ENCODE data around the gene POMZP3.
"Not testable (repeated sequence)": the region's sequence is repeated elsewhere in the genome, so short reads cannot be mapped to it uniquely, and the experiment has no call there.

Gene POMZP3

DNA sequence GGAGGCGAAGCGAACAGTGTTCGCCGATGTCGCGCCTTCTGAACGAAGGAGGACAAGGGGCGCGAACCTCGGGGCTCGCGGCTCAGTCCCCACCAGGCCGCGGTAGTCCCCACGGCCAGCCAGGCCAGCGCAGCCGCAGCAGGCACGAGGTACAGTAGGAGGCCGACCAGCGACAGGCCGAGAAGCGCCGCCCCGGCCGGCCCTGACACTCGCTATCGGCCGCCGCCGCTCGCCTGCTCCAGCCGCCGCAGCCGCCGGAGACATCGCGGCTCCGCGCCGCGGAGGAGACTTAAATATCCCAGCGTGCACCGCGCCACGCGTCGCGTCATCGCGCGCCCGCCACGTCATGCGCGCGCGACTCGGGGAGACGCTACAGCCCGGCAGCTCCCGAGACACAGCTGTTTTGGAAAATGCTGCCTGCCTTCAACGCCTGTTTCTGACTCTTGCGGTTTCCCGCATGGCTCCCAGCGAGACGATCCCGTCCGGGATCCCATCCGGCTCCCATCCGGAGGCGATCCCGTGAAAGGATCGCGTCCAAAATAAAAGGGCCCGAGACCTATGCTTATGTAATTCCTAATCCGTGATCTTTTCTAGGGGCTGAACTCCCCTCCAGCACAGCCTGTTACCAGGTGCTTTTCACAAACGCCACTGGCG lies at the start of gene POMZP3:
POMZP3 (minus strand) TSS at position 291 of the 654 bp plus-strand sequence. CDS start 1,215 bp downstream, outside the sequence.
- peak; percentile 75 for DNase-seq

DNA sequence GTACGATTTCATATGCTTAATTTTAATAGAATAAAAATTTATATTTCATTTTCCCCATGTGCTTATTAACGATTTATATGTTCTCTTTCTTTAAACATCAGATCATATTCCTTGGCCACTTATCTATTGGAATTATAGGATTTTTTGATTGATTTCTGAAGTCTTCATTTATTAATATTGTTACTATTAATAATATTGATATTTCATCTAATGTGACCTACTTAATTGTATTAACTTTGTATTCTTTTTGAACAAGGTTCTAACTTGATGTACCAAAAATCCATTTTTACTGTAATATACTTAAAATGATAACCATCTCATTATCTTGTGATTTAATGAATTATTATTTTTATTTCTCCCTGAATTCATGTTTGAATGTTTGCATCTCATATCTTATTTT lies 48.7 kb upstream of the POMZP3 start:
- not testable (repeated sequence) for DNase-seq

DNA sequence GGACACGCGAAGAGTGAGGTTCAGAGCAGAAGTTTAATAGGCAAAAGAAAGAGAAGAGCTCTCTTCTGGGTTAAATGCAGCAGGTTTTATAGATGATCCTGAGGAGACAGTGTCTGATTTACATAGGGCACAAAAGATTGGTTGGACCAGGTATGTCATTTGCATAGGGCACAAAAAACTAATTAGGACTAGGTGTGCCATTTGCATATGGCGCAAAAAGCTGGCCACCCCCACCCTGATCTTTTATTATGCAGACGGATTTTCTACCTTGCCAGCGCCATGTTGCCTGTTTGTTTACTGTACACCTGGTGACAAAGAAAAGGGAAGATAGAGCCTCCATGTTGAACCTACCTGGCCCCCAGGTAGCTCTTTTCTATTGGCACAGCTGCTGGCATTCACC lies 46.3 kb upstream of the POMZP3 start:
- DNase-seq = not testable (repeated sequence)

DNA sequence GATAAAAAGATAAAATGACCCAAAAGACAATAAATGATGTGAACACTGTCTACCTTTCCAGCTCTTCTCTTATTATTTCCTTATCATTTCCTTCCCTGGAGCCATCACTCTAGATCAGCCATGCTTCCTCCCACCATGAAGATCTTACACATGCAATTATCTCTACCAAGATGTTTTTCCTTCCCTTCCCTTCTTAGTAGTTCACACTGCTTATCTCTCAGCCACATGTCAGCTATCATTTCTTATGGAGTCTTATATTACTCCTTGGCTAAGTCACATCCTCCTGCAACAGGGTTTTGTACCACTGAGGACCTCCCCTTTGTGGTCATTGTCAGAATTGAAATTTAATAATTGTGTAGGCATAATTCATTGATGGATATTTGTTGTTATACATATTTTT lies 32.1 kb upstream of the POMZP3 start:
- not testable (repeated sequence) for DNase-seq

DNA sequence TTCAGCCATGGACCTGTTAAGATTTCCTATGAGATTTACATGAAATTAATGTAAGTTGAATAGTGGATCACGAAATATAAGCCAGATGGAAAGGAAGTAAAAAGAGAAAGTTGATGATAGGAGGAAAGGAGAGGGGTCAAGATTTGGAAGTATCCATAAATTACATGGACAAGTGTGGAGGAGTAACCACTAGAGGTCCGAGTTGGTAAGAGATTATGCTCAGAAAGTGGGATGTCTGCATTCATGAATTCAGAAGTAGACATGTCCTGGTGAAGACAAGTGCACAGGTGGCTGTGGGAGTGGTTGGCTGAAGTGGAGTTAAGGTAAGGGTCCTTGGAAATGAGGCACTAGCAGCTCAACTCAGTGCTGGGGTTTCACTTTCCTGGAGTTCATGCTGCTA lies 29.3 kb upstream of the POMZP3 start:
- not testable (repeated sequence) for DNase-seq

DNA sequence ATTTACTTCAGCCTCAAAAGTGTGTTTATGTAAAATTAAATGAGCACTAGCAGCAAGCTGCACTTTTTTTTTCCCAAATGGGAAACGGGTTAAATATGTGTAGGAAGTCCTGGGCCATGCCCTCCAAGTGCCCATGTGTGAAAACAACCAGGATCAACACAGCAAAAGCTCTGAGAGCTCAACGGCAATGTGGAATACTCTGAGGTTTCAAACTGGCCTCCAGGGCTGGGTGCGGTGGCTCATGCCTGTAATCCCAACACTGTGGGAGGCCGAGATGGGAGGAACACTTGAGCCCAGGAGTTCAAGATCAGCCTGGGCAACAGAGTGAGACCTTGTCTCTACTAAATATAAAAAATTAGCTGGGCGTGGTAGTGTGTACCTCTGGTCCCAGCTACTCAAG lies 15.5 kb upstream of the POMZP3 start:
- DNase-seq = not testable (repeated sequence)

GRCh38 chr7:76637061-76637691 lies 10.1 kb upstream of the POMZP3 start:
- DNase-seq = peak; percentile 24

DNA sequence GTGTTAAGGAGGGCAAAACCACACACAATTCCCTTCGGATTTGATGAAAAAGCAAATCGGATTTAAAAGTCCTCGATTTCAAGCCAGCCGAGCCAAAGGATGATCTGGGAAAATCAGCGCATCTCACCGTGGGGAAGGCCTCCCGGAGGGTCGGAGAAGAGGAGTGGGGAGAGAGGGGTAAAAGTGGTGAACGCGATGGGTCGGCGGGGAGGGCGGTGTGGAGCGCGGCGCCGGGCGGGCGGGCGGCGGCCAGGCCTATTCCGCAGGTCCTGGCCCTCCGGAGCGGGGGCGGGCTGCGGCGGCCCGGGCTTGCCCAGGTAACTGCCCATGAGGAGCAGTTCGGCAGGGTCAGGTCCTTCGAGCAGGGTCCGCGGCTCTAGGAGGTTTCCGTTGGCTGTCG lies 498 bp downstream of the POMZP3 start:
- DNase-seq = peak; percentile 51

DNA sequence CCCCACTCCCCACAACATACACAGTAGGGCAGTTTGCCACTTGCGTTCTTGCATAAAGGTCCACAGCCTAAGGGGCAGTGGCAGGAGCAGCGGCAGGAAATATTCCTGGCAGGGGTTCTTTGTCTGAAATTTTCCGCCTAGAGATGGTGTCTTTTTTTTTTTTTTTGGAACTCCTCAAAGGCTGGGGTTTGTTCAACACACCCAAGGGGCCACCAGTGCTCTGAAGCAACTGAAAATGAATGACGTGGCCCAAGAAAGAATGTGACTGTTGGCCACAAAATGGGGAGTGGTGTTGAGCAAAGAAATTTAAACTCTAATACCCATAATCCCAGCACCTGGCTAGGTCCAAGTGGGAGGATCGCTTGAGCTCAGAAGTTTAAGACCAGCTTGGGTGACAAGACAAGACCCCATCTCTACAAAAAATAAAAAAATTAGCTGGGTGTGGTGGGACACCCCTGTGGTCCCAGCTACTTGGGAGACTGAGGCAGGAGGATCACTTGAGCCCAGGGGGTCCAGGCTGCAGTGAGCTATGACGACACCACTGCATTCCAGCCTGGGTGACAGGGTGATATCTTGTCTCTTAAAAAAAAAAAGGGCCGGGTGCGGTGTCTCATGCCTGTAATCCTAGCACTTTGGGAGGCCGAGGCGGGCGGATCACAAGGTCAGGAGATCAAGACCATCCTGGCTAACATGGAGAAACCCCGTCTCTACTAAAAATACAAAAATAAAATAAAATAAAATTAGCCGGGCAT lies 7.5 kb downstream of the POMZP3 start:
- not testable (repeated sequence) for DNase-seq

DNA sequence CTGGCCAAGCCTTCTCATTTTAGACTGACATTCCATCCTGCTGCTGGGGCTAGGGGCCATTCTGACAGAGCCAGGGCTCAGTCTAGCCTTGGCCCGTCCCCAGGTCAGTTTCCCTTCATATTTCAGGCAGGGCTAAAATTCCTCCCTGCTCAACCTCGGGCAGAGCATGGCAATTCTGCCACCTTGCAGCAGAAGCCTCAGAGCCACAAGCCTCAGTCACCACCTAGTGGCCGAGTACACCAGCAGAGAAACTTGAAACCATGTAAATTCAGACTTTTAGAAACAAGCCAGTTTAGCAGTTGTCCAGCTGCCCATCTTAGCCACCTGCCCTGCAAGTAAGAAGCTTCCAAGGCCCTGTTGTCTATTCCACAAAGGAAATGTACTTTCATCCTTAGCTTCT lies 13.3 kb downstream of the POMZP3 start:
- DNase-seq = peak; percentile 7

GRCh38 chr7:76612232-76612631 lies 14.8 kb downstream of the POMZP3 start:
- DNase-seq = not testable (repeated sequence)

DNA sequence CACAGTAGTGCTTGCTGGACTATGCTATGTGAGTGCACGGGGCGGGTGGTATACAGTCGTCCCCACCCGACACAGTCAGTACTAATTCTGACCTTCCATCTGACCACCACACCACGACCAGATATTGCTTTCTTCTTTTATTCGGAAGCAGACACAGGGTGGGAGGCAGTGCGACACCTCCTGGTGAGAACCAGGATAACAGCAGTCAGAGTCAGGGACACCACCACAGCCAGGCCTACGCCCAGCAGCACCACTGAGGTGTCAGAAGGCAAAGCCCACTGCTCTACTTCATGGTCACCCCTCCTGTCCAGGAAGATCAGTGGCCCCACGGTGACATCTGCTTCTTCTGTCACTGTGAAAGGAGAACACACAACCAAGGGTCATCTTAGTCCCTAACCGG lies 17.2 kb downstream of the POMZP3 start:
- not testable (repeated sequence) for DNase-seq

GRCh38 chr7:76608469-76608868 lies 18.6 kb downstream of the POMZP3 start:
- DNase-seq = not testable (repeated sequence)

DNA sequence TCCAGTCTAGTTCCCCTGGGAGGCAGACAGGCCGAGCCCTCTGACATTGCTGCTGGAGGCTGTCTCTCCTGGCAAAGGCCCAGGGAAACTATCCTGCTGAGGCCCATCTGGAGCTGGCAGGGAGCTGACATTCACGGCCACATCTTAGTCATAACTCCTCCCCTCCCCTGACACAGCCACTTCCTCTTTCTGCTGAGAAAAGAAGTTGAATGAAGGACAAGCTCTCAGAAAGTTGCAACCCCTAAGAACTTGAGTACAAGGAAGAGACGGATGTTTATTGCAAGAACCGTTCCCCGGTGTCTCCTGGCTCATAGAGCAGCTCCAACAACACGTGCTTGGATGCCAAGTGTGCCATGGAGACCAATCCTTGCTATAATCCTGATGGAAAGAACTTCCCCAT lies 21.1 kb downstream of the POMZP3 start:
- peak; percentile 18 for DNase-seq

GRCh38 chr7:76600650-76601049 lies 26.4 kb downstream of the POMZP3 start:
- DNase-seq = not testable (repeated sequence)

DNA sequence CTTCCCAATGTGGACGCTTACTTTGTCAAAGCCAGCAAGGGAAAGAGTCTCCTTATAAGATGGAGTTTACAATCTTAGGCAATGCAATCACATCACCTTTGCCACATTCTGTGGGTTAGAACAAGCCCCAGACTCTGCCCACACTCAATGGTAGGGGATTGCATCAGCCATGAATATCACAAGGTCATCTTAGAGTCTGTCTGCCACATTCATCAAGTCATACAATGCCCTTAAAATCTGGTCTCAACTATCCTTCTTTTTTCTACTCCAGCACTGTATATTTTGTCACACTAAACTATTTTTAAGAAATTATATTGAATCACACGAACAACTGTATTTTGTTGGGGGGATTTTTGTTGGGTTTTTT lies 27.0 kb downstream of the POMZP3 start:
- not testable (repeated sequence) for DNase-seq

DNA sequence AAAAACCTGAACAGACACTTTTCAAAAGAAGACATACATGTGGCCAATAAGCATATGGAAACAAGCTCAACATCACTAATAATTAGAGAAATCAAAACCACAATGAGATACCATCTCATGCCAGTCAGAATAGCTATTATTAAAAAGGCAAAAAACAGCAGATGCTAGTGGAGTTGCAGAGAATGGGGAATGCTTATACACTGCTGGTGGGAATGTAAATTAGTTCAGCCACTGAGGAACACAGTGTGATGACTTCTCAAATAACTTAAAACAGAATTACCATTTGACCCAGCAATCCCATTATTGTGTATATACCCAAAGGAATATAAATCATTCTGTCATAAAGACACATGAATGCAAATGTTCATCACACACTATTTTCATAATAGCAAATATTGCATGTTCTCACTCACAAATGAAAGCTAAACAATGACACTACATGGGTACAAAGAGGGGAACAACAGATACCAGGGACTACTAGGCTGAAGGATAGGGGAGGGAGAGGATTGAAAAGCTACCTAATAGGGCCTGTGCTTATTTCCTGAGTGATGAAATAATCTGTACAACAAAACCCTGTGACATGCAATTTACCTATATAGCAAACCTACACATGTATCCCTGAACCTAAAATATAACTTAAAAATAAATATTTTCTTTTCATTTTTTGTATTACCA lies 28.4 kb downstream of the POMZP3 start:
- DNase-seq = not testable (repeated sequence)

- not testable (repeated sequence) for DNase-seq
These were observed 29.8 kb downstream of the POMZP3 start for GRCh38 chr7:76597288-76597687.

DNA sequence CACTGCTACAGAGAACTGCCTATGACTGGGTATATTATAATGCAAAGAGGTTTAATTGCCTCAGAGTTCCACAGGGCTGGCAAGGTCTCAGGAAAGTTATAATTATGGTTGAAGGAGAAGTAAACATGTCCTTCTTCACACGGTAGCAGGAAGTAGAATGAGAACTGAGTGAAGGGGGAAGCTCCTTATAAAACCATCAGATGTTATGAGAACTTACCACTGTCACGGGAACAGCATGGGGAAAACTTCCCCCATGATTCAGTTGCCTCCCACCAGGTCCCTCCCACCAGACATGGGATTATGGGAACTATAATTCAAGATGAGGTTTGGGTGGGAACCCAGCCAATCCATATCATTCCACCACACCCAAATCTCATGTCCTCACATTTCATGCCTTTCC lies 34.4 kb downstream of the POMZP3 start:
- not testable (repeated sequence) for DNase-seq

DNA sequence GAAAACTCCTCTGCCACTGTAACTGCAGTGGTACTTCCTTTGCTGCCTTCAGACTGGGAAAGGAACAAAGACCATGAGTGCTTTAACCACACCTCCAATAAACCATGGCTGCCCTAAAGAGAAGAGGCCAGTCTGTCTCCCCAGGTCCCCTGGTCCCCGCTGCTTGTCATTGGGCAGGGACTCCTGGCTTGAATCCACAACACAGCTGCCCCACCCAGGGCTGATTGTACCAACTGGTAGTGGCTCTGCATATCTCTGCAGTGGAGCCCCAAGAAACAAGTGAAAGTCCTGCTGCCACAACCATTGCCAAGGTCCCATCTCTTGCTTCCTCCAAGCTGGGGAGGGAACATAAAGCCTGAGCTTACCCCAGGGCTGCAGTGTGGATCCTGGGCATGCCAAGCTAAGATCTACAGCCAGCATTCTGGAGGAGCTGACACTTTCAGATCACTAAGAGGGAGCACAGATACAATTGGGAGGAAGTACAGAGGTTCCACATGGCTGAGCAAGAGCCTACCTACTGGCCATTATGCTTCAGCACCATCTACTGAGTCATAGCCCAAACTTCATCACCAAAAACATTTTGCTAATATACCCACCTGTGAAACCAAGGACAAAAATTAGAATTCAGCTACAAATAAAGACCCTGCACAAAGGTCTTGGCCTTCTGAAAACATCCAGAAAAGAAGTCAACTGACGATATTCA lies 35.3 kb downstream of the POMZP3 start:
- DNase-seq = not testable (repeated sequence)

- DNase-seq = not testable (repeated sequence)
These were observed 36.0 kb downstream of the POMZP3 start for GRCh38 chr7:76591033-76591432.

DNA sequence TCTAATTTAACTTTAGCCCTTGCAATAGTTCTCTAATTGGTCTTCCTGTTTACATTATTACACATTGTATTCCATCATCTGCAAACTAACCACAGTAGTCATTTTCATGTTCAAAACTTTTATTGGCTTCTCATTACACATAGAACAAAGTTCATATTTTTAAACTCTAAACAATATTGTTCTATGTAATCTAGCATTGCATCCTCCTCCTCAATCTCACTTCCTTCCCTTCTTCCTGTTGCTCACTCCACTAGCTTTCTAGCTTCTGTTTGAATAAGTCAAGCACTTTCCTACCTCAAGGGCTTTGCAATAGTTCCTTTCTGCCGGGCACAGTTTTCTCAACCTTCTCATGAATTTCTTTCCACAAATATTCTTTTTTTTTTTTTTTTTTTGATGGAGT lies 38.5 kb downstream of the POMZP3 start:
- not testable (repeated sequence) for DNase-seq

Data from eye (tissue), 1 donor.